Esophagus squamous epithelium (tissue), 5 donors: ENCODE results near the gene DOC2A. TPM values are rescaled to one million over a fixed set of nuclear protein-coding genes. Genes with fewer than 3 reads are reported as not detected.

Experiments
- DNase-seq: peaks from one replicate; lab custom pipeline; 2025; lab: John Stamatoyannopoulos, UW
- H3K27ac ChIP-seq, 4 donors: fragments of 200-600 bp; sonication (generic); one replicate each; pipeline ENCODE4 v1.5.1; 2016 to 2019; ENCODE audit warnings: mild to moderate bottlenecking in 1 of 4
- H3K27me3 ChIP-seq, 4 donors: fragments of 200-600 bp; sonication (generic); 1 replicate in 3 of 4; 2 replicates in 1 of 4; pipeline versions ENCODE4 v1.5.1 to v1.6.0; 2017 to 2021; ENCODE audit warnings: antibody characterized with exemption in 1 of 4
- H3K36me3 ChIP-seq, 3 donors: fragments of 200-600 bp; sonication (generic); one replicate each; pipeline ENCODE4 v1.5.1; 2016 to 2019
- H3K4me1 ChIP-seq, 3 donors: fragments of 200-600 bp; sonication (generic); one replicate each; pipeline ENCODE4 v1.5.1; 2017 to 2019
- H3K4me3 ChIP-seq, 4 donors: fragments of 200-600 bp; sonication (generic); 1 replicate in 3 of 4; 2 replicates in 1 of 4; pipeline ENCODE4 v1.5.1; 2016 to 2019; ENCODE audit warnings: mild to moderate bottlenecking in 2 of 4, moderate library complexity in 1 of 4
- H3K9me3 ChIP-seq, 3 donors: fragments of 200-600 bp; sonication (generic); one replicate each; pipeline ENCODE4 v1.5.1; 2016 to 2019
- CTCF ChIP-seq, 6 experiments: fragments of 450-650 bp in 4 of 6; fragments of 200-600 bp in 2 of 6; sonication (generic) in 2 of 6; IDR thresholded peaks; one replicate each; pipeline ENCODE4 v1.5.1; 2016 to 2019; ENCODE audit warnings: antibody characterized with exemption in 6 of 6, mild to moderate bottlenecking in 4 of 6, moderate library complexity in 4 of 6
- POLR2A ChIP-seq, 4 donors: fragments of 450-650 bp; IDR thresholded peaks; one replicate each; pipeline ENCODE4 v1.6.1; 2017; ENCODE audit warnings: antibody characterized with exemption in 4 of 4, mild to moderate bottlenecking in 4 of 4, moderate library complexity in 3 of 4
- WGBS, 2 donors: methylation state at CpG; one replicate each; pipeline ENCODE4 v1.1.5; 2018; 5-methylcytosine and 5-hydroxymethylcytosine counted together
- intact Hi-C: fragments of 100-400 bp; cut with DNase I; formaldehyde crosslinking; loops from one replicate; pipeline ENCODE4 v1.15.0; 2022
- total RNA-seq, 4 donors: library from RNA; depleted of rRNA; stranded (reverse); fragments of >200 nt; gene quantifications; one replicate each; pipeline ENCODE4 v1.1.0, GENCODE V29; 2016
- donor health status: DM: yes; HTN: yes; CAD: no.

Gene DOC2A
- total RNA-seq, 4 donors from 2014 or later, result 0.50 to 0.76 TPM; not detected in 2

- Histone ChIP-seq H3K27ac (no peak overlapping the region), H3K9me3 (no peaks in the 10 kb centered on the region), H3K4me3 (no peak overlapping the region), H3K27me3 (no peaks in the 10 kb centered on the region), H3K4me1 (peaks cover 0 to 25% (median 11%) of the 10 kb centered on the region in 3 donors), H3K36me3 (peaks cover 0 to 9% (median 0%) of the 10 kb centered on the region in 3 donors)
- 72 to 86% methylated on average over 8 of the region's 9 CpGs for WGBS, 2 donors
- intact Hi-C loops, result no loop called here
- no peak for DNase-seq
- no peak for TF ChIP-seq CTCF (IDR thresholded peaks at IDR 0.05)
- no peak for TF ChIP-seq POLR2A (IDR thresholded peaks at IDR 0.05)
These were observed 51.5 kb downstream of the DOC2A start for GRCh38 chr16:29959293-29959692.

- intact Hi-C loops, result no loop called here
- WGBS, 2 donors, result 58 to 73% methylated on average over 2 to 3 of the region's 5 CpGs
- Histone ChIP-seq H3K4me1 (peaks cover 0 to 20% (median 11%) of the 10 kb centered on the region in 3 donors), H3K27ac (no peak overlapping the region), H3K36me3 (peaks cover 0 to 3% (median 0%) of the 10 kb centered on the region in 3 donors), H3K27me3 (no peaks in the 10 kb centered on the region), H3K9me3 (no peaks in the 10 kb centered on the region), H3K4me3 (no peak overlapping the region)
- no peak for DNase-seq
- TF ChIP-seq CTCF (IDR thresholded peaks at IDR 0.05) (no peak), POLR2A (IDR thresholded peaks at IDR 0.05) (no peak)
These were observed 52.1 kb downstream of the DOC2A start for GRCh38 chr16:29958756-29959155.

Other genes with a start within 250 kb of the DOC2A start
- not detected for gene ZG16, start 232.8 kb downstream of the DOC2A start, total RNA-seq
- 10 to 100 TPM; 31.0 to 46.3 (median 37.6) TPM for gene KIF22, start 220.3 kb downstream of the DOC2A start, total RNA-seq
- gene MAZ, start 204.5 kb downstream of the DOC2A start, total RNA-seq, result 10 to 100 TPM; 87.0 to 99.0 (median 97.3) TPM
- gene PRRT2, start 198.8 kb downstream of the DOC2A start, total RNA-seq, result 1 to 10 TPM in 1 of 4 donors, under 1 TPM in 2, not detected in 1; 0.40 to 1.9 (median 0.53) TPM
- gene PAGR1, start 194.9 kb downstream of the DOC2A start, total RNA-seq, result 10 to 100 TPM; 25.4 to 37.6 (median 32.8) TPM
- 100 to 1,000 TPM in 2 of 4 donors, 10 to 100 TPM in 2; 54.0 to 133 (median 97.6) TPM for gene MVP, start 190.6 kb downstream of the DOC2A start, total RNA-seq
- gene CDIPT, start 147.8 kb downstream of the DOC2A start, total RNA-seq, result 10 to 100 TPM; 34.6 to 78.8 (median 44.6) TPM
- gene SEZ6L2, start 111.5 kb downstream of the DOC2A start, total RNA-seq, result 1 to 10 TPM in 2 of 4 donors, under 1 TPM in 1, not detected in 1; 0.22 to 2.8 (median 1.1) TPM
- under 1 TPM in 2 of 4 donors, not detected in 2; 0.32 to 0.61 TPM for gene ASPHD1, start 110.5 kb downstream of the DOC2A start, total RNA-seq
- 10 to 100 TPM in 3 of 4 donors, 1 to 10 TPM in 1; 8.4 to 17.2 (median 13.9) TPM for gene KCTD13, start 84.8 kb downstream of the DOC2A start, total RNA-seq
- gene TMEM219, start 48.9 kb downstream of the DOC2A start, total RNA-seq, result 100 to 1,000 TPM in 1 of 4 donors, 10 to 100 TPM in 3; 48.0 to 119 (median 80.0) TPM
- 10 to 100 TPM; 26.8 to 33.7 (median 30.4) TPM for gene TAOK2, start 37.2 kb downstream of the DOC2A start, total RNA-seq
- 10 to 100 TPM in 2 of 4 donors, 1 to 10 TPM in 2; 5.1 to 12.8 (median 9.7) TPM for gene HIRIP3, start 15.4 kb downstream of the DOC2A start, total RNA-seq
- 10 to 100 TPM; 34.3 to 59.9 (median 48.0) TPM for gene INO80E, start 14.8 kb downstream of the DOC2A start, total RNA-seq
- not detected for gene C16orf92, start 12.2 kb upstream of the DOC2A start, total RNA-seq
- not detected for gene TLCD3B, start 20.2 kb upstream of the DOC2A start, total RNA-seq
- gene ALDOA, start 54.7 kb upstream of the DOC2A start, total RNA-seq, result 1,000 to 10,000 TPM; 1,024 to 1,551 (median 1,380) TPM
- gene PPP4C, start 65.0 kb upstream of the DOC2A start, total RNA-seq, result 100 to 1,000 TPM in 1 of 4 donors, 10 to 100 TPM in 3; 67.9 to 100 (median 78.4) TPM
- gene TBX6, start 80.9 kb upstream of the DOC2A start, total RNA-seq, result 1 to 10 TPM; 1.9 to 6.2 (median 4.7) TPM
- gene YPEL3, start 85.2 kb upstream of the DOC2A start, total RNA-seq, result 100 to 1,000 TPM in 1 of 4 donors, 10 to 100 TPM in 3; 26.4 to 131 (median 63.0) TPM
- gene GDPD3, start 102.5 kb upstream of the DOC2A start, total RNA-seq, result 10 to 100 TPM; 13.4 to 41.2 (median 28.1) TPM
- gene MAPK3, start 112.2 kb upstream of the DOC2A start, total RNA-seq, result 10 to 100 TPM; 45.7 to 86.9 (median 60.8) TPM
- 10 to 100 TPM in 3 of 4 donors, 1 to 10 TPM in 1; 9.5 to 29.1 (median 23.2) TPM for gene CORO1A, start 172.6 kb upstream of the DOC2A start, total RNA-seq
- gene BOLA2B, start 182.6 kb upstream of the DOC2A start, total RNA-seq, result 100 to 1,000 TPM; 190 to 623 (median 313) TPM
- 10 to 100 TPM; 31.9 to 51.1 (median 46.5) TPM for gene SLX1A, start 182.8 kb upstream of the DOC2A start, total RNA-seq
- gene SULT1A3, start 188.2 kb upstream of the DOC2A start, total RNA-seq, result 10 to 100 TPM in 2 of 4 donors, 1 to 10 TPM in 2; 1.1 to 17.2 (median 7.3) TPM
- 1 to 10 TPM in 2 of 4 donors, under 1 TPM in 1, not detected in 1; 0.94 to 4.2 (median 2.4) TPM for gene NPIPB13, start 237.5 kb upstream of the DOC2A start, total RNA-seq